GM06990 (cell line): Measurements from ENCODE around the gene SGF29.
"Not testable (repeated sequence)": the region's sequence is repeated elsewhere in the genome, so short reads cannot be mapped to it uniquely, and the experiment has no call there.

Experiments
- DNase-seq: peaks from one replicate; pipeline ENCODE4 v3.0.0-alpha.2; 2011; ENCODE audit not compliant: insufficient read length; ENCODE audit errors: extremely low read depth
- H3K27me3 ChIP-seq: replicated peaks from 2 replicates; pipeline ENCODE4 v1.6.0; 2011; ENCODE audit warnings: low read length; ENCODE audit not compliant: control insufficient read depth, insufficient read depth
- H3K36me3 ChIP-seq: 2 replicates; pipeline ENCODE4 v1.5.1; 2011; ENCODE audit warnings: low read length; ENCODE audit not compliant: control insufficient read depth, insufficient read depth
- H3K4me3 ChIP-seq: replicated peaks from 2 replicates; pipeline ENCODE4 v1.5.1; 2011; ENCODE audit warnings: low read depth, mild to moderate bottlenecking, control low read depth, low read length
- CTCF ChIP-seq: IDR thresholded peaks from 2 replicates; pipeline ENCODE4 v1.5.1; 2011; ENCODE audit warnings: low read length, control low read depth, mild to moderate bottlenecking, inconsistent platforms; ENCODE audit not compliant: insufficient read depth, poor library complexity, severe bottlenecking

Gene SGF29

GRCh38 chr16:28601589-28601988, 47.9 kb downstream of the SGF29 start:
- not testable (repeated sequence) for H3K36me3 ChIP-seq, DNase-seq, H3K4me3 ChIP-seq, H3K27me3 ChIP-seq

- not testable (repeated sequence) for DNase-seq, H3K36me3 ChIP-seq, H3K4me3 ChIP-seq, H3K27me3 ChIP-seq
Observed at GRCh38 chr16:28602062-28602461, 48.3 kb downstream of the SGF29 start.

- peak; percentile 46 for DNase-seq
- no peaks in the 10 kb centered on the region for H3K27me3 ChIP-seq
- no peaks in the 10 kb centered on the region for H3K36me3 ChIP-seq
- no peak overlapping the region for H3K4me3 ChIP-seq
- no peak for TF ChIP-seq CTCF
Observed at GRCh38 chr16:28602529-28602928, 48.8 kb downstream of the SGF29 start.

GRCh38 chr16:28603381-28604185, 49.9 kb downstream of the SGF29 start:
- no peaks in the 10 kb centered on the region for H3K27me3 ChIP-seq
- H3K36me3 ChIP-seq, result no peaks in the 10 kb centered on the region
- DNase-seq, result no peak
- no peak for TF ChIP-seq CTCF
- H3K4me3 ChIP-seq, result no peak overlapping the region

- Histone ChIP-seq H3K27me3 (no peaks in the 10 kb centered on the region), H3K36me3 (no peaks in the 10 kb centered on the region), H3K4me3 (no peak overlapping the region)
- no peak for TF ChIP-seq CTCF
- no peak for DNase-seq
Observed at GRCh38 chr16:28604186-28604565, 50.5 kb downstream of the SGF29 start.

- TF ChIP-seq CTCF, result no peak
- no peaks in the 10 kb centered on the region for H3K27me3 ChIP-seq
- no peak for DNase-seq
- H3K36me3 ChIP-seq, result no peaks in the 10 kb centered on the region
- H3K4me3 ChIP-seq, result no peak overlapping the region
Observed at GRCh38 chr16:28606291-28607115, 52.8 kb downstream of the SGF29 start.
